ENCODE results near the gene CAMTA1.

CAMTA1 gene

DNA sequence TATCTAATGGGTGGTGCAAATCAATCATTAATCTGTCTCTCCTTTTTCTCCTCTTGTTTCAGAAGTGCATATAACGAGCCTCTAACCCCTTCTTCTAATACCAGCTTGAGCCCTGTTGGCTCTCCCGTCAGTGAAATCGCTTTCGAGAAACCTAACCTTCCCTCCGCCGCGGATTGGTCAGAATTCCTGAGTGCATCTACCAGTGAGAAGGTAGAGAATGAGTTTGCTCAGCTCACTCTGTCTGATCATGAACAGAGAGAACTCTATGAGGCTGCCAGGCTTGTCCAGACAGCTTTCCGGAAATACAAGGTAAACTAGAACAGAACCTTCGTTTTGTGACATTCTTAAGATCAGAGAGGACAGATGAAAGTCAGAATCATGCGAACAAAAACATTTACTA, 960.5 kb downstream of the CAMTA1 start:
- no peak for DNase-seq

DNA sequence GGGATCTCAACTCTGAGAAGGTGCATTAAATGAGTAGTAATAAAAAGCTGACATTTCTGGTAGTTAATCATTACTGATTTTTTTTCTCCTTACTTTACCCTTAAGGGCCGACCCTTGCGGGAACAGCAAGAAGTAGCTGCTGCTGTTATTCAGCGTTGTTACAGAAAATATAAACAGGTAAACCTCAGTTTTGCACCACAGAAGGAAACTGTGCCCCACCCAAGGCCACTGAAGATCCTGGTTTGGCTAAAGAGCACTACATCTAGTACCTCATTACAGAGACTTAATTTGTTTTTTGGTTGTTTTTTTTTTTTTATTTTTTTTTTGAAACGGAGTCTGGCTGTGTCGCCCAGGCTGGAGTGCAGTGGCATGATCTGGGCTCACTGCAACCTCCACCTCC, 962.4 kb downstream of the CAMTA1 start:
- no peak for DNase-seq

- DNase-seq, result no peak
Measured at GRCh38 chr1:7749126-7749525, 963.9 kb downstream of the CAMTA1 start.

DNA sequence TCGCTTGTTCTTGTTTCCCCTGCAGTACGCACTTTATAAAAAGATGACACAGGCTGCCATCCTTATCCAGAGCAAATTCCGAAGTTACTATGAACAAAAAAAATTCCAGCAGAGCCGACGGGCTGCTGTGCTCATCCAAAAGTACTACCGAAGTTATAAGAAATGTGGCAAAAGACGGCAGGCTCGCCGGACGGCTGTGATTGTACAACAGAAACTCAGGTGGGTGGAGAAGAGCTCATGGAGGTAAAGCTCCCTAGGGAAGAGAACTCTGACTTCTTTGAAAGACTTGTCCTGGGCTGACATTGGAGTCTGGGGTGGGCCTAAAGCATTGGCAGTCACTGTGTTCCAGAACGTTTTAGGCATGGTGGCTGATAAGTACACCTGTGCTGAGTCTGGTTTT, 965.9 kb downstream of the CAMTA1 start:
- no peak for DNase-seq

DNA sequence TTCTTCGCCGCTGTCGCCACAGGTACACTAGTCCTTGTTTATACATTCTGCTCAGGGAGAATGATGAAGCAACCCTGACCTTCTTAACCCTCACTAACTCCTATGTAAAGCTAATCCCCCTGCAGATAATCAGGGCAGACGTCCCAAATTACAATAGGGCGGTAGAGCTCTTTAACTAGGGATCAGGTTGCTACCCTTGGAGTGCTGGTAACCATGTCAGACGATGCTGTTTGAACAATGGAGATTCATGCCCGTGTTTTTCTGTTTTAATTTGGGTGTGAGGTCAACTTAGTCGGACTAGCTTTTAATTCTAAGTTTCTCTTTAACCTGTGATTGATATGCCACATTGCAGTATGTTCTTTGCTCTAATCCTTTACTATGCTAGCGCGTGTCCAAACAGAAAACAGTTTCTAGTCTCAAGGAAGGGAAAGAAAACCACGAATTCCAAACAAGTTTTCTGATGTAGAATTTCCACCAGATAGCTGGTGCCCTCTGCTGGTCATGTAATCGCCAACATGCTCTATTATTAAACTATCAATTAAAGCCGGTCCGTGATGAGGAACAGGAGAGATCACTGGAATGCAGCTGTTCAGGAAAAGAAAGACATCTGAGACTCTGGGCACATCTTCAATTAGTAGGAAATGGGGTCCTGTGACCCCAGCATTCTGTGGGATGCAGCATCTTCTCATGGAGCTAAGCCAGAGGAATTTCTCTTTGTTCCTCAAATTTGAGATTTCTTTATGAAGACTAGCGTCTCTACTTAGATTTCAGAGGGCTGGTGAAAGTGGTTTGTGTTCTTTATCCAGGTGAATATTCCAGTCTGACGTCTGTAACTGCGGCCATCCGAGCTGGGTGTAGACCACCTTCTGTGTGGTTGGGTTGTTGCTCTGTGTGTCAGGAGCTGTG, 967.5 kb downstream of the CAMTA1 start:
- peak; percentile 84 for DNase-seq

GRCh38 chr1:7753641-7754040, 968.4 kb downstream of the CAMTA1 start:
- no peak for DNase-seq

GRCh38 chr1:7754234-7754633, 969.0 kb downstream of the CAMTA1 start:
- DNase-seq, result no peak

- DNase-seq, result no peak
Measured at GRCh38 chr1:7755448-7755847, 970.2 kb downstream of the CAMTA1 start.

DNA sequence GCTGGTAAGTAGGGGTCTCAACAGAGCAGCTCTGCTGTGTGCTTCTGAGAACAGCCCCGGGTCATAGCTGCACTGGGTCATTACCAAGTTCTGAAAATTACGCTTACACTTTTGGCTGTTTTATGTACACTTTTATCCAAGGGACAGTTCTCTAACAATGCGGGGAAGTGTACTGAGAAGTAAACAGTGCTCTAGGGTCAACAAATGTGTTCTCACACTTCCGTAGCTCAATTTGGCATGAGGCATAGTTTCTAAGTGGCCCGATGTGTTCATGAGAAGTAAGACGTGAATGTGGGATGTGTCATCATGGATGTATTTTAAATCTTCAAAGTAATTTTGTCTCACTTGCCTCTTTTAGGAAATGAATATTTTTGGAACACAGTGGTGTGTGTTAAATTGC, 975.0 kb downstream of the CAMTA1 start:
- no peak for DNase-seq

DNA sequence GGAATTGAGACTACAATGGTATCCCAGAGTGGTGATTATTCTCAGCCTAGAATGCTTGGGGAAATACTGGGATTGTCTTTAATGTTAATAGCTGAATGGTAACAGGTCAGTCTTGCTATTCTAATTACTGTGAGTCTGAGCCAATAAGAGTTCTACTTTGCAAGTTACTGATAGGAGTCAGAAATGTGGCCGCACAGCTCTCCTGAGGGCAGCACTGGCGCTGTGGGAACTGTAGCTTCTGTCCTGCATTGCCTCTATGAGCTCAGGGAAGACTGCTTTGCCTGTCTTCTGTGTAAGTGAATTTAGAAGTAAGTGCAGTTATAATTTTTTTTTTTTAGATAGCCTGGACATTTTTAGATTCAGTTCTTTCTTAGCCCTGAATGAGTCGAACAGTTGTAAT, 975.8 kb downstream of the CAMTA1 start:
- DNase-seq, result no peak

DNA sequence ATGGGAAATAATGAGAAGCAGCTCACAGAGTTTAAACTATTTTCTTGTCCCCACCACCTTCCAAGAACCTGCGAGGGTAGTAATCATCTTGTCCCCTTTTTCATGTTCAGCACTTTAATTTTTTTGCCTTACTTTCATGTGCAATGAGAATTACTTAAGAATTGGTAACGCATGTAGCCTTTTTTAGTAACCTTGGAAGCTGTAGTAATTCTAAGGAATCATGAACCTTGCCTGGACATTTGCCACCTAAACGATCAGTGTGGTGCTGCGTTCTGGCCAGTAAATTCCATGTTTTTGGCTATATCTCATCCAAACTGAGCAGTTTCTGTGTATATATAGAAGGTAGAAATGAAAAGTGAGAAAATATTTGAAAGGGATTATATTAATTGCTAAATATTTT, 981.9 kb downstream of the CAMTA1 start:
- DNase-seq, result no peak

GRCh38 chr1:7768583-7768982, 983.3 kb downstream of the CAMTA1 start:
- DNase-seq, result no peak

DNA sequence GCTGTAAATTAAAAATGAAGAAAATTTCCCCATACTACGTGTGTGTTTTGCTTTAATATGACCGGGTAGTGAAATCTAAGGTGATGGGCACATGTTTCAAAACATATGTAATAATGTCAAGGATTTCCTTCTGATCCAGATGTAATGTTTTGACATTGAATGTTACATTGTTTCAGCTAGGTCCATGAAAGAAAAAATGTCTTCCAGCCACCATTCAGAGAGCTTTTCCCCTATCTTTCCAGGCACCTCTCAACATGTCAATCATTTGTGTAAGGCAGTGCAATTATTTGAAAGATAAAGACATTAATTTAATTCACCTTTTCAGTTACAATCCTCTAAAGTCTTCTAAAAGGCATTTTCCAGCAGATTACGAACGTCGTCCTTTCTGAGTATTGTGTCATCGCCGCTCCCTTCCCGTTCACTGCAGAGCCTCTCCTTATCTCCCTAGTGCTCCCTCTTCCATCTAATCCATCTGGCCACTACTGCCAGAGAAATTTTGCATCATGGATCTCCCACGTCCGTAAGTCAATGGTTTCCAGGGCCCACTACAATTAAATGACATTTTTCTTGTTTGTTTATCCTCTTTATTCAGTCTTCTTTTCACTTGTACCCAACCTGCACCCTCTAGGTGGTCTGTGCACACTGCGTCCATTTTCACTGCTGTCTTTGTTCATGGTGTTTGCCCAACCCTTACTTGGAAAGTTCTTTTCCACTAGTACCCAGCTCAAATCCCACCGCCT, 984.6 kb downstream of the CAMTA1 start:
- DNase-seq, result no peak

- no peak for DNase-seq
Measured at GRCh38 chr1:7770669-7770996, 985.4 kb downstream of the CAMTA1 start.

DNA sequence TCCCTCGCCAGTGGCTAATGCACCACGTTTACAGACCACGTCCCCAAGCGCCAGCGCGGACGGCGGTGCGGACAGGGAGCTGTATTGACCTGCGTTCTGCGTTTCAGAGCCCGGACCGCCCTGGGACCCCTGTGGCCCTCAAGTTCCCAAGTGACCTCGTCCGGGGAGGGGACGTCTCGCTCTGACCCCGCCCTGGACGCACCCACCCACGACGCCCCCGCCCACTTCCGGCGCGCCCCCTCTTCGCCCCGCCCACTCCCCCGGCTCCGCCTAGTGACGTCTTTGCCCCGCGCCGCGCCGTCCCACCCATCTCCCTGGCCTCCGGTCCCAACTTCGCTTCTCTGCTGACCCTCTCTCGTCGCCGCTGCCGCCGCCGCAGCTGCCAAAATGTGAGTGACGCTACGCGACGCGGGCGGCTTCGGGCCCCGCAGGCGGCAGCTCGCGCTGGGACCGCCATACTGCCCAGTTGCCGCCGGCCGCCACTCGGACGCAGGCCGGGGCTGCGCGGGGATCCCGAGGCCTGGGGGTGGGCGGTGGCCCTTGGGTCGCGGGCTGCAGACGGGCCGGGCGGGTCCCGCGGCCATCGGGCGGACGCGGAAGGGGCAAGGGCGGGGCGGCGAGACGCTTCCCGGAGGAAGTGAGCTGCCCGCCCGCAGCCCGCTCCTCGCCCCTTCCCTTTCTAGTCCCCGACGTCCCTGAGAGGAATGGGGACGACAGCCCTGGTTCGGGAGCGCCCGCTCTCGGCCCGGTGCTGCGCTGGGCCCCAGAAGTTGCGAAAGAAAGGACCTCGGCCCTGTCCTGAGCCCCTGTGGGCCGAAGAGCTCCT, 986.0 kb downstream of the CAMTA1 start, which contains the start of gene VAMP3:
Gene VAMP3, plus strand, starts transcription at position 300 of the 826 bp plus-strand sequence. Its CDS starts 88 bp downstream, at position 388.
- DNase-seq, result peak; percentile 65

DNA sequence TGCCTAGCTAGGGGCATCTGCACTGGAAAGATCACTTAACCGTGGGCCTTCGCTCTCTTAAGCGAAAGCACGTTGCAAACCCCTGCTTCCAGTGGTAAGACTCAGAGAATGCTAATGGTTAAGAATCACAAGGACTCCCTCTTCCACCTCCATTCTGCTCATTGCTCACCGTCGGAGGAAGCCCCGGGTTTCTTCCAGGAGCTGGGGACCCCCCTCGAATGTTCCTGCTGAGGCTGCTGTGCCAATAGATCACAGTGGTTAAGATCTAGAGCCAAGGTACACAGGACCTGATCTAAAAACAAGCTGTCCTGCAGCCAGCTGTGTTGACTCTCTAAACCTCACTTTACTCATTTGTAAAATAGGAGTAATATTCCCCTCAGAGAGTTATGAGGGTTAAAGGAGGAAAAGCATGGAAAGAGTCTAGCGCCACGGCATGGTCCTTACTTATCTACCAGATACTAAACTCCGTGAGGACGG, 986.6 kb downstream of the CAMTA1 start:
- no peak for DNase-seq

DNA sequence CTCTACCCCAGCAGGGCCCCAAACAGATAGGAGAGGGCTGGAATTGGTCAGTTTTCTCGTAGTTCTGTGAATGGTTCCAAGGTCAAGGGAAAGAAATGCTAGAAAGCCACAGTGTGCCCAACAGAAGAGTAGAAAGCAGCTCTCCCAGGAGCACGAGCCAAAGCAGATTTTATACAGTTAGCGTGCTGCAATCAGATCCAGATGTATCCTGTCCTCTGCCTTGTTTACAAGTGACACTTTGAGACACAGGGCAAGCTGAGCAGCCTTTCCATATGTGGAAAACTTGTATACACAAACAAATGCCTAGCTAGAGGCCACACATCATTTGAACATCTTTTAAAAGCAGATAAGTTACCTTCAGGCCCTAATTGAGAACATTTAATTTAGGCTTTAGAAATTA, 992.3 kb downstream of the CAMTA1 start:
- DNase-seq, result no peak

DNA sequence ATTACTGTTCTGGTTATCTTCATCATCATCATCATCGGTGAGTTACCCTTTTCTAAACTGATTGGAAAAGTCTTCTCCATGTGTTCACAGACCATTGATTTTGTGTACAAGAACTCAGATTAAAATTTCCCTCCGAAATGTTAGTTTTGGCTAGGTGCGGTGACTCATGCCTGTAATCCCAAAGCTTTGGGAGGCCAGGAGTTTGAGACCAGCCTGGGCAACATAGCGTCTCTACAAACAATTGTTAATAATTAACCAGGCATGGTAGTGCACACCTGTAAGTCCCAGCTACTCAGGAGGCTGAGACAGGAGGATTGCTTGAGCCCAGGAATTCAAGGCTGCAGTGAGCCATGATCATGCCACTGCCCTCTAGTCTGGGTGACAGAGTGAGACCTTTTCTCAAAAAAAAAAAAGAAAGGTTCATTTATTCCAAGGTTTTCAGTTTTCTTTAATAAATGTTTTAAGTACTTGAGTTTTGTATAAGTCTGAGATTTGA, 992.9 kb downstream of the CAMTA1 start:
- no peak for DNase-seq

- DNase-seq, result no peak
Measured at GRCh38 chr1:7780976-7781375, 995.7 kb downstream of the CAMTA1 start.

DNA sequence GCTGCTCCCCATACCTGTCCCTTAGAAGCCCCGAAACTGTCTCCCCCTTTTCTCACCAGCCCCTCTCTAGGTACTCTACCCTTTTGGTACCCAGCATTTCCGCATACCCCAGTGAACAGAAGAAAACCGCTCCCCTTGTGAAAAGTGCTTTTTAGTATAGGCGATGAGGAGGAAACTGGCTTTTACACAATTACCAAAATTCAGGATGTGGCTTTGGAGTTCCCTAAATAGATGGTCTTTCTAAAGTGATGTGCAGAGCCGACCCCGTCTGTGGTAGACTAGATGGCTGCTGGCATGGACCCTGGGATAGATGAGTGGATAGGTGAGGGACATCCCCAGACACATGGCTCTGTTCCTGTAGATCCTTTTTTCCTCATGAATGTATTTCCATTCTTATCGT, 996.2 kb downstream of the CAMTA1 start:
- DNase-seq, result no peak

DNA sequence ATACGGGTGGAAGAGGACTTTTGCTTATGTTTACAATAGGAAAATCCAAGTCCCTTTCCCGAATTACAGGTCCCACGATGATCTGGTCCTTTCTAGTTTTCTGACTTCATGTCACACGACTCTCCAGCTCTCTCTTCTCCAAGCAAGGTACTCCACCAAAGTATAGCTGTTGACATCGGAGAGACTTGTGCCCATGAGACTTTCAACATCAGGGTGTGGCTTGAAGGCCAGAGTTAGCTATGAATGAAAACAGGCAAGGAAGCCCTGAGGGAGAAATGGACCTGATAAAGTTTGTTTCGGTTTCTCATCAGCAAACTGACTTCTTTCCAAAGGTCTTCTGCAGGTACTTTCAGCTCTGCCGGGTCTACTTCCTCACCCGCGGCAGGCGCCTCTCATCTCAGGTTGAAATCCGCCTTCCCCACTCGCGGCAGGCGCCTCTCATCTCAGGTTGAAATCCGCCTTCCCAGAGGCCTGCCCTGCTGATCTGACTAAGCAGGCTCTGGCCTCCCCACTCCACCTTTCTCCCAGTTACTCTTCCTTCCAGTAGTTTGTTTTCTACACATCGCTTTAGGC, 996.8 kb downstream of the CAMTA1 start:
- DNase-seq, result no peak

DNA sequence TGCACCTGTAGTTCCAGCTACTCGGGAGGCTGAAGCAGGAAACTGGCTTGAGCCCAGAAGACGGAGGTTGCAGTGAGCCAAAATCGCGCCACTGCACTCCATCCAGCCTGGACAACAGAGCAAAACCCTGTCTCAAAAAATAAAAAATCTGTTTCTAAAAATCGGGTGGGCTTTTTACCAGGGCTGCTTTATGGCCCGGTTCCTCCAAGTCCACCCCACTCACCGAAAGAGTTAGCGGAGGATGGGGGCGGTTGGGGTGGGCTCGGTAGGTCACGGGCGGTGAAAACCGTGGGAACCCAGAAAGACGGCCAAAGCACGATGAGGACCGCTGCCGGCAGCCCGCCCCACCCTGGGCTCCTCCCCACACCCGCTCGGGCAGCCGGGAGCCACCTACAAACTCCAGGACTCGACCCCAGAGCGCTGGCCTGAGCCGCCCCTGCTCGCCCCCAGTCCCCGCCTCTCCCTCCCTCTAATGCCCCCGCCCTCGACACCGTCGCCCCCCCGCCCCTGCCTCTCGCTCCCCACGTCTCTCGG, 998.0 kb downstream of the CAMTA1 start:
- DNase-seq, result peak; percentile 56

Measured in NCI-H1105 treated with DMSO at 0.1 percent for 48 hours (cell line).